HG03064 (cell line): Measurements from ENCODE around the gene PARP6.

Experiments used
- ATAC-seq: cut with Tn5 transposase; IDR thresholded peaks from one replicate; pipeline ENCODE4 v1.9.1; 2021; ENCODE audit warnings: low read depth; ENCODE audit not compliant: unreplicated experiment

PARP6 gene

DNA sequence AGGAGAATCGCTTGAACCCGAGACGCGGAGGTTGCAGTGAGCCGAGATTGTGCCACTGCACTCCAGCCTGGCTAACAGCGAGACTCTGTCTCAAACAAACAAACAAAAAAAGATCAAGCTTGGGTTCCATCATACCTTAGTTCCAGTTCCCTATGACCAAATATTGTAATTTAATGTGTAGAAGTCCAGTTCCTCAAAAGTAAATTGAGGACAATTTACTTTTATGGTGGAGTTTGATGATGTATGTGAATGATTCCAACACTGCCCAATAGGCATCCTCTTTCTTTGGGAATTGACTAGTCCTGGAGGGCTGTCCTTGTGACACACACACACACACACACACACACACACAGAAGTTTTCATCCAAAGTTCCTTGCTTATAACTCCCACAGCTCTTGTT is 38.6 kb downstream of the PARP6 start:
- no peak for ATAC-seq

- peak; percentile 0 for ATAC-seq
Measured at GRCh38 chr15:72231833-72232478, 40.4 kb downstream of the PARP6 start.

DNA sequence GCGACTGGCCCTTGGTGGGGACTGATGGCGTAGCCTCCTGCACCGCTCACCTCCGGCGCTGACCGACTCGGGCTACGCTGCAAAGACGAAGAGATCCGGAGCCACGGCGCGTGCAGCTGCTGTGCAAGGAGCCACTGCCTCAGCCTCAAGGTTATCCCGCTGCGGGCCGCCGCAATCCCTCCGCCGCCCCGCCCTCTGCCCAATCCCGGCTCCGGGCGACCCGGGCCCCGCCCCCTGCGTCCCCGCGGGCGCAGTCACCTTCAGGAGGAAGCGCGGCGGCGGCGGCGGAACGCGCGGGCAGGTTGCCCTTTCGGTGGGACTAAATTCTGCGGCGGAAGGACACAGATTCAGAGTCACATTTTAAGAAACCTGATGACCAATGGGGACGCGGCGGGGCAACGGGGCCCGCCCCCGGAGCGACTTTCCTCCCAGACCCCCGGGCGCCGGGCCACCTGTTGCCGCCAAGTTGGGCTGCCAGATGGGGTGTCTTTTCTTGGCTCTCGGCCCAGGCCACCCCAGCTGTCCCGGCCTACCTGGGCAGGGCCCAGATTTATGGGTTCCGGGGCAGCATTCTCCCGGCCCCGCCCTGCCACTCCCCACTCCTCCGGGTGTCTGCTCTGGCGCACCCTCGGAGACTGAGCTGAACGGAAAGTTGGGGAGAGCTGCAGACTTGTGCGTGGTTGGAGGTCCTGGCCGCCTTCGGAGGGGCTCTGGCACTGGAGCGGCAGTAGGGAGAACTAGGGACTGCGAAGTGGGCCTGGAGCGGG is 41.1 kb downstream of the PARP6 start, which contains the start of gene PKM:
Gene PKM, minus strand, starts transcription at position 125 of the 767 bp plus-strand sequence. CDS start 12,093 bp downstream, outside the sequence.
- ATAC-seq, result peak; percentile 35

DNA sequence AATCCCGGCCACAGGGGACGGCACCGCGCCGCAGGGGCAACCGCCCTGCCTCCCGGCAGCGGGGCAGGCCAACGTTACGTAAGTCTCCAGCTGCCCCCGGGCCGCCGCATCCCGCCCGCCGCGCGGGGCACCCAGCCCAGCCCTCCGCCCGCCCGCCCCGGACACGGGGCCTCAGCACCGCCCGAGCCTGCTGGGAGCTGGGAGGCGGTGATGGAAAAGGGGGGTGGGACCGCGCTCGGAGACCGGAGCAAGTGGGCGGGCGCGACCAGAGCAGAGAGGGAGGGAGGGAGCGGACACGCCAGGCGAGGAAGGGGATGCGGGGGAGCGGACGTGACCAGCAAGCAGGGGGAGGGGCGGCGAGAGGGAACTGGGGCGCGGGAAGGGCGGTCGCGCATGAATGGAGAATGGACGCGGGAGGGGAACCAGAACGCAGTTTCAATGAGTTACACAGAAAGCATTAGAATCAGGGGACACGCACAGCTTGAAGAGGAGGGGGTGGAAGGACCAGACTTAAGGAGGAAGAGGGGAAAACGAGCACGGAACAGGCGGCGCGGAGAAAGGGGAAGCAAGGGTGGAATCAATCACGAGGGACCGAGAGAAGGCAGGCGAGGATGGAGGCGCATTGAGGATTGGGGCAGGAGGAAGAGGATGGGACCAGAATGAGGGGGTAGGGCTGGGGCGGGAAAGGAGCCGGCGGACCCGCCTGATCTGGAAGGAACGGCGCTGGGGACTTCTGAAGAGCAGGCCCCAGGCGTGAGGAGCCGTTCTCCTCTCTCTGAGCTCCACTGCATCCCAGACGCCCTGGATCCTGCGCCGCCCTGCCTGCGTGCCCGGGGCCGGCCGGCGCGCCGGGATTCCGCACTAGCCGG is 41.9 kb downstream of the PARP6 start:
- ATAC-seq, result no peak

DNA sequence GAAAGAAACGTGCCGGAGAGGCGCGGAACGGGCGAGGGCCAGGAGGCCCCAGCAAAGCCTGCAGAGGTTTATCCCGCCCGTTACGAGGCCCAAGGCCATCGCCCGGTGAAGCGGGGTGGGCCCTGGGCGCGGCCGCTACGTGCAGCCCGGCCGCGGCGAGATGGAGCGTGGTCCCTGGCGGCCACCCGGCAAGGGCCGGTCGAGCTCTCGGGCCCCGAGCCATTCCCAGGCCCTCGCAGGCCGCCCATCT is 42.5 kb downstream of the PARP6 start:
- ATAC-seq, result no peak

GRCh38 chr15:72229076-72229946 is 43.0 kb downstream of the PARP6 start:
- no peak for ATAC-seq

- ATAC-seq, result no peak
Measured at GRCh38 chr15:72227720-72228119, 44.6 kb downstream of the PARP6 start.

DNA sequence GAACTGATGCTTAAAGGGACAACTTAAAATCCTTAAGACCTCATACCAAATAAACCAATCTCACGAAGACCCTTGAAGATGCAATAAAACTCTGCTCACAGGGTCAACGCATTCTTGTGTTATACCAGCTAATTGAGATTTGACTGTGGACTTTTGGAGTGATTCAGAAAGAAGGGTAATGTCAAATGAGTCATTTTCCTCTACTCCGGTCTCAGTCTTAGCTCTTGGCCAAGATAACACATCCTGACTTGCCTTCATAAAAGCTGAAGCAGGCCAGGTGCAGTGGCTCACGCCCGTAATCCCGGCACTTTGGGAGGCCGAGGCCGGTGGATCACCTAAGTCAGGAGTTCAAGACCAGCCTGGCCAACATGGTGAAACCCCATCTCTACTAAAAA is 45.2 kb downstream of the PARP6 start:
- ATAC-seq, result no peak

- ATAC-seq, result no peak
Measured at GRCh38 chr15:72223278-72223677, 49.1 kb downstream of the PARP6 start.

GRCh38 chr15:72222393-72222792 is 50.0 kb downstream of the PARP6 start:
- ATAC-seq, result no peak

DNA sequence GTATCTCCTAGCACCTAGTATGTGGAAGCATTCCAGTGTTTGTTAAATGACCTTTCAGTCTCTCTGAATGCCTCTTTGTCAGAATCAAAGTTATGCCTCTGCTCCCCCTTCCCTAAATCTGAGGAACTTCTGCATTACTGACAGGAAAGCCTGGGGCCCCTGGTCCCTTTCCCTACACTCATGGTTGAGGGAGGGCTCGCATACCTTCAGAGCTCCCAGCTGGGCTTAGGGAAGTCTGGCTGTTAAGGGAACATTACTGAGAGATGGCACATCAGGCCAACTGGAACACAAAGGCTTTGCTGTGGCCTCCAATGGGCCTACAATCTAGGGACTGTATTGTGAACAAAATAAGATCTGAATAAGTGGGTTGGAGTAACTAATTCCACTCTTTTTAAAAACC is 51.7 kb downstream of the PARP6 start:
- ATAC-seq, result no peak

DNA sequence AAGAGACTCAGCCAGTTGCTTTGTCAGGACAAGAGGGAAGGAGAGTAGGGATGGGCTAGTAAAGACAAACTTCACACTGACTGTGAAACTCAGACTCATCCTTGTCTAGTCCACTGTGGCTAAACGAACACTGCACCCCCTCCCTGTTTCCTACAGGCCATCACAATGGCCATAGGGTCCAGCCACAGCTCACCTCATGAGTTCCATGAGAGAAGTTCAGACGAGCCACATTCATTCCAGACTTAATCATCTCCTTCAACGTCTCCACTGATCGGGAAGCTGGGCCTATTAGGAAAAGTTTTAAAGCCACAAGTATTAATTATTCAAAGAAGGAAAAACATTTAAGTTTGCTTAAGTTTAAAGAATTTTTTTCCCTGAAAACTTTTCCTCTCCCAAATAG is 55.1 kb downstream of the PARP6 start:
- no peak for ATAC-seq

- no peak for ATAC-seq
Measured at GRCh38 chr15:72216079-72216478, 56.3 kb downstream of the PARP6 start.

DNA sequence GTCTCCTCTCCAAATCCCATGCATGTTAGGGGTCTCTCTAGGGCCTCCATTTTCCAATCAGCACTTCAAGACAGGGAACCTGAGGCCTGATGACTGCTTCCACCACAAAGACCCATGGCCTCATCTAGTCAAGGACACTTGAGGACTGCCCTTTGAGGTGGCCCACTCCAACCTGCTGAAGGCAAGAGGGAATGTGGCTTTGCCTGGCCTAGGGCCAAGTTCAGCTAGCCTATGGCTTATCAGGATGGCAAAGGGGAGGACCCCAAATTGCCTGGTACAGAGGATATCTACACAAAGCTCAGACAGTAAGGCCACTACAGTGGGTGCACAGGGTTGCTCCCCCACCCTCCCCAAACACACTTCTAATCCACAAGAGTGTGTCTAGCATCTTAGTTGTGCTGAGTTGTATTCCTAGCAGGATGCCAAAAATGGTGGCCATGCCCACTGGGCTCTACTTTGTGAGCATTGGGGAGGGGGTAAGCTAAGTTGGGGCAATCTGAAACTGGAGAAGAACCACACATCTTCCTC is 64.7 kb downstream of the PARP6 start:
- no peak for ATAC-seq

- ATAC-seq, result no peak
Measured at GRCh38 chr15:72206677-72207000, 65.7 kb downstream of the PARP6 start.

- no peak for ATAC-seq
Measured at GRCh38 chr15:72205896-72206676, 66.3 kb downstream of the PARP6 start.

DNA sequence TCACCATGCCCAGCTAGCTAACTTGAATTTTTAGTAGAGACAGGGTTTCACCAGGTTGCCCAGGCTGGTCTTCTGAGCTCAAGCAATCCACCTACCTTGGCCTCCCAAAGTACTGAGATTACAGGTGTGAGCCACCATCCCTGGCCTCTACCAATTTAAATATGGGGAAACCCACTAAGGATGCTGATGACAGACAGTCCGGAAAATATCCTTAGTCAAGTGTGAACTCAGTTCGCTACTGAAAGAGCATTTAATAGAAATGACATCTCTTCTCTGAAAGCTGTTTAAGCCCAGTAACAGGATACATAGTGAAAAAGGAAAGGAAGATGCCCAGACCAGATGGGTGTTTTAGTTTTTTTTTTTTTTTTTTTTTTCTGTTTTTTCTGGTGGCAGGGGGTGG is 67.1 kb downstream of the PARP6 start:
- no peak for ATAC-seq

GRCh38 chr15:72203507-72203837 is 68.9 kb downstream of the PARP6 start:
- ATAC-seq, result no peak

DNA sequence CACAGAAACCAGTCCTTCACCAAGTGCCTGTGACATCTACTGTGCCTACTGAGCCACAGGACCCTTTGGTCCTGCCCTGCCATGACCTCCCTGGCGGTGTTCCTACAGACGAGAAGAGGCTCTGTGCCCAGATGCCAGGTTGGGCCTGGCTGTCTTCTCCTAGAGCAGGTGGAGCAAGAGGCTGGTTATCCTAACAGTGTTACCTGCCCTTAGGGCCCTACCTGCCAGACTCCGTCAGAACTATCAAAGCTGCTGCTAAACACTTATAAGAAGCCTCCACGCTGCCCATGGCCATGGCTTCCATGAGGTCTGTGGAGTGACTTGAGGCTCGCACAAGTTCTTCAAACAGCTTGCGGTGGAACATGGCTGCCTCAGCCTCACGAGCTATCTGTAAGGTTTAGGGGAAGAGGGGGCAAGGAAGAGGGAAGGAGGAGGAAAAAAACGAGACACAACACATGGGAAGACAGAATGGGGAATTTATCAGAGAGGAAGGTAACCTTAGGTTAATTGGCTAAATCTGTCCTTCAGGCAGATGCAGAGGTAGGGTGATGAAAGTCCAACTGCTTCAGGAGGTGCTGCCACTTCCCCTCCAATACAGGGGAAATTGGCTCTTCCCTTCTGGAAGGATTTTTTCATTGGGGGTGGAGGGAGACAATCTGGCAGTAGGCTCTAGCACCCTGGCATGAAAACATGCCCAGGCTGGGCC is 69.4 kb downstream of the PARP6 start:
- ATAC-seq, result no peak
